ENCODE measurements around the gene PKN3. TPM values are rescaled to one million over a fixed set of nuclear protein-coding genes. Genes with fewer than 3 reads are reported as not detected.

PKN3 gene
- total RNA-seq, 1 experiment from 2014 or later, result 2.1 TPM

DNA sequence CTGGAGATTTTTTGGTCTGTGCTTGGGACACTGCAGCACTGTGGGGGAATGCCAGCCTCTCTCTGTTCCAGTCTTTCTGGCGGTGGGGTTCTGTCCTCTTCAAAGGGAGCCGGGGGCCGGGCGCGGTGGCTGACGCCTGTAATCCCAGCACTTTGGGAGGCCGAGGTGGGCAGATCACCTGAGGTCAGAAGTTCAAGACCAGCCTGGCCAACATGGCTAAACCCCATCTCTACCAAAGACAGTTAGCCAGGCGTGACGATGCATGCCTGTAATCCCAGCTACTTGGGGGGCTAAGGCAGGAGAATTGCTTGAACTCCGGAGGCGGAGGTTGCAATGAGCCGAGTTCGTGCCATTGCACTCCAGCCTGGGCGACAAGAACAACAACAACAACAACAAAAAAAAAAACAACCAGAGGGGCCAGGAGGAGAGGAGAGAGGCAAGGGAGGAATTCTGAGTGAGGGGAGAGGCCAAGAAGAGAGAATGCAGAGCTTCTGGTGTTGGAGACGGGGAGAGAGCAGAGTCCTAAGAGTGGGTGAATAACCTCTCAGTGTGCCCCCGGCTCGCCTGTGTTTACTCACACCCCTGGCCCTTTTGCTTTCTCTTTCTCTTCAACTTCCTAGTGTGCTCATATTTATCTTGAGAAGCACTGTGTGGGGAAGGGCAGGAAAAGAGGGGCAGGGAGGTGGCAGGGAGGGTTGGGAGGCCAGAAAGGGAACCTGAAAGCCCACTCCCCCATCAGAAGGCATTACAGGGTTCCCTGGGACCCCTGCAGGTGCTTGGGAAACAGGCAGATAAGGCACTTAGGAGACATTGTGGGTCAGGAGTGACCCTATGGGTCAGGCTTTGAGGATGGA is 16.4 kb upstream of the PKN3 start:
- H3K4me1 ChIP-seq, result peaks cover 26% of the 10 kb centered on the region
- peak overlapping the region; percentile 9; the same call in 1 of the 2 replicates for H3K4me3 ChIP-seq (ENCODE audit: low read depth, low read length)
- POLR2A ChIA-PET, result interaction anchor here (3.0 kb wide), 1 partner anchor 50 kb away, joined by 27 read pairs; no protein-coding TSS in a partner anchor
- CTCF ChIA-PET, result no interaction called here
- no peaks in the 10 kb centered on the region for H3K9me3 Mint-ChIP-seq (ENCODE audit: unreplicated experiment)
- TF ChIP-seq CTCF (IDR thresholded peaks at IDR 0.05; ENCODE audit: insufficient read depth in 1 of 2, low read depth in 1 of 2, low read length in 1 of 2, severe bottlenecking in 1 of 2, unreplicated experiment in 1 of 2), result no peak
- no TSS peak for BruUV-seq (replicated peaks)
- no peaks in the 10 kb centered on the region for H3K36me3 ChIP-seq (ENCODE audit: control insufficient read depth, insufficient read depth, low read length)
- intact Hi-C loops (cut with micrococcal nuclease; ENCODE audit: unreplicated experiment), result no loop called here
- no peaks in the 10 kb centered on the region for H3K9me3 ChIP-seq
- H3K27me3 ChIP-seq (replicated peaks; ENCODE audit: control insufficient read depth, insufficient read depth, low read length), result no peaks in the 10 kb centered on the region
- DNase-seq, result no peak
- peak overlapping the region; percentile 100 for H3K4me3 Mint-ChIP-seq (ENCODE audit: unreplicated experiment)
- peaks cover 24% of the 10 kb centered on the region for H3K4me1 Mint-ChIP-seq (ENCODE audit: low read depth, unreplicated experiment)
- H3K27me3 Mint-ChIP-seq (ENCODE audit: insufficient read depth, unreplicated experiment), result no peaks in the 10 kb centered on the region
- peaks cover 62% of the 10 kb centered on the region for H3K36me3 Mint-ChIP-seq (ENCODE audit: insufficient read depth, unreplicated experiment)
- H3K27ac Mint-ChIP-seq (ENCODE audit: unreplicated experiment), result peak overlapping the region; percentile 99

DNA sequence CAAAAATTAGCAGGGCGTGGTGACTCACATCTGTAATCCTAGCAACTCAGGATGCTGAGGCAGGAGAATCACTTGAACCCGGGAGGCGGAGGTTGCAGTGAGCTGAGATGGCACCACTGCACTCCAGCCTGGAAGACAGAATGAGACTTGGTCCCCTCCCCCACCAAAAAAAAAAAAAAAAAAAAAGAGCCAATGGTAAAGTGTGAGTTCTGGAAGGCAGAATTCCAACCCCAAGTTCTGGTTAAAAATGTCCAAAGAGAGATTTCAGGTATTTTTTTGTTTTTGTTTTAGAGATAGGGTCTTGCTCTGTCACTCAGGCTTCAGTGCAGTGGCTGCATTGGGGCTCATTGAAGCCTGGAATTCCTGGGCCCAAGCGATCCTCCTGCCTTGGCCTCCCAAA is 14.8 kb upstream of the PKN3 start:
- no TSS peak for BruUV-seq (replicated peaks)
- peak overlapping the region; percentile 83 for H3K27ac Mint-ChIP-seq (ENCODE audit: unreplicated experiment)
- H3K36me3 Mint-ChIP-seq (ENCODE audit: insufficient read depth, unreplicated experiment), result peaks cover 78% of the 10 kb centered on the region
- no peaks in the 10 kb centered on the region for H3K9me3 ChIP-seq
- H3K4me3 Mint-ChIP-seq (ENCODE audit: unreplicated experiment), result peak overlapping the region; percentile 83
- peaks cover 32% of the 10 kb centered on the region for H3K4me1 Mint-ChIP-seq (ENCODE audit: low read depth, unreplicated experiment)
- no peak for DNase-seq
- H3K27me3 Mint-ChIP-seq (ENCODE audit: insufficient read depth, unreplicated experiment), result no peaks in the 10 kb centered on the region
- no peak overlapping the region for H3K4me3 ChIP-seq (ENCODE audit: low read depth, low read length)
- ChIA-PET CTCF (no interaction called here), POLR2A (no interaction called here)
- H3K9me3 Mint-ChIP-seq (ENCODE audit: unreplicated experiment), result no peaks in the 10 kb centered on the region
- H3K36me3 ChIP-seq (ENCODE audit: control insufficient read depth, insufficient read depth, low read length), result no peaks in the 10 kb centered on the region
- intact Hi-C loops (cut with micrococcal nuclease; ENCODE audit: unreplicated experiment), result no loop called here
- peaks cover 32% of the 10 kb centered on the region for H3K4me1 ChIP-seq
- TF ChIP-seq CTCF (IDR thresholded peaks at IDR 0.05; ENCODE audit: insufficient read depth in 1 of 2, low read depth in 1 of 2, low read length in 1 of 2, severe bottlenecking in 1 of 2, unreplicated experiment in 1 of 2), result no peak
- H3K27me3 ChIP-seq (replicated peaks; ENCODE audit: control insufficient read depth, insufficient read depth, low read length), result no peaks in the 10 kb centered on the region

GRCh38 chr9:128688501-128689292 is 13.6 kb upstream of the PKN3 start, which contains the start of gene SET:
Gene SET (plus strand): TSS chr9:128689222. CDS start chr9:128689583, 361 bp downstream.
- ChIA-PET CTCF (interaction anchor here (1.0 to 1.2 kb wide), 2 partner anchors 53 to 141 kb away, joined by 3 to 6 read pairs; partner anchors contain the start of gene SPOUT1), POLR2A (interaction anchor here (0.6 to 2.0 kb wide), 6 partner anchors 9 to 53 kb away, joined by 3 to 26 read pairs (median 4); partner anchors contain the start of gene ZDHHC12)
- Mint-ChIP-seq H3K36me3 (ENCODE audit: insufficient read depth, unreplicated experiment) (peaks cover 81% of the 10 kb centered on the region), H3K27me3 (ENCODE audit: insufficient read depth, unreplicated experiment) (no peaks in the 10 kb centered on the region), H3K4me3 (ENCODE audit: unreplicated experiment) (peak within 1 kb of the TSS; percentile 96), H3K9me3 (ENCODE audit: unreplicated experiment) (no peaks in the 10 kb centered on the region), H3K4me1 (ENCODE audit: low read depth, unreplicated experiment) (peaks cover 32% of the 10 kb centered on the region), H3K27ac (ENCODE audit: unreplicated experiment) (peak within 1 kb of the TSS; percentile 93)
- Histone ChIP-seq H3K9me3 (no peaks in the 10 kb centered on the region), H3K4me3 (ENCODE audit: low read depth, low read length) (peak within 1 kb of the TSS; percentile 68), H3K27me3 (replicated peaks; ENCODE audit: control insufficient read depth, insufficient read depth, low read length) (no peaks in the 10 kb centered on the region), H3K4me1 (peaks cover 29% of the 10 kb centered on the region), H3K36me3 (ENCODE audit: control insufficient read depth, insufficient read depth, low read length) (0 out of 2 replicates have a peak, but pooled peaks cover 1% of the 10 kb centered on the region)
- TF ChIP-seq CTCF (IDR thresholded peaks at IDR 0.05; ENCODE audit: insufficient read depth in 1 of 2, low read depth in 1 of 2, low read length in 1 of 2, severe bottlenecking in 1 of 2, unreplicated experiment in 1 of 2), result no peak
- intact Hi-C loops (cut with micrococcal nuclease; ENCODE audit: unreplicated experiment), result loop anchor here (2.0 kb wide), 1 partner anchor 36 kb away; the partner anchor contains the start of gene ZDHHC12
- peak; percentile 94 to 98 for DNase-seq
- BruUV-seq (replicated peaks), result no TSS peak

Measured in Caco-2 (cell line).